ENCODE results near the gene ATP2C2.

GRCh38 chr16:84419730-84420129, 51.4 kb downstream of the ATP2C2 start:
- no peak for TF ChIP-seq CTCF (IDR thresholded peaks at IDR 0.05)
- TF ChIP-seq POLR2A (IDR thresholded peaks at IDR 0.05): no peak
